Measurements from ENCODE around the gene TSPYL1.
"Not testable (repeated sequence)": the region's sequence is repeated elsewhere in the genome, so short reads cannot be mapped to it uniquely, and the experiment has no call there.

Gene TSPYL1

GRCh38 chr6:116326181-116326671, 46.5 kb upstream of the TSPYL1 start:
- Mint-ChIP-seq H3K4me3 (no peak overlapping the region), H3K9me3 (no peaks in the 10 kb centered on the region), H3K27ac (no peak overlapping the region), H3K36me3 (ENCODE audit: low read depth) (peaks cover 6% of the 10 kb centered on the region), H3K27me3 (ENCODE audit: low read depth, poor library complexity) (peaks cover 2% of the 10 kb centered on the region), H3K4me1 (peaks cover 23% of the 10 kb centered on the region)
- no peak for TF ChIP-seq CTCF (IDR thresholded peaks at IDR 0.05)
- no peak for DNase-seq

- peak overlapping the region; percentile 8 for H3K27ac Mint-ChIP-seq
Measured at GRCh38 chr6:116325634-116326132, 46.0 kb upstream of the TSPYL1 start.

GRCh38 chr6:116323863-116324262, 44.1 kb upstream of the TSPYL1 start:
- no peaks in the 10 kb centered on the region for H3K9me3 Mint-ChIP-seq
- TF ChIP-seq CTCF (IDR thresholded peaks at IDR 0.05), result no peak
- H3K27ac Mint-ChIP-seq, result peak overlapping the region; percentile 8
- peaks cover 23% of the 10 kb centered on the region for H3K4me1 Mint-ChIP-seq
- no peak for DNase-seq
- H3K4me3 Mint-ChIP-seq, result no peak overlapping the region
- peaks cover 6% of the 10 kb centered on the region for H3K36me3 Mint-ChIP-seq (ENCODE audit: low read depth)
- H3K27me3 Mint-ChIP-seq (ENCODE audit: low read depth, poor library complexity), result peaks cover 2% of the 10 kb centered on the region

More at GRCh38 chr6:116325634-116326132, 46.0 kb upstream of the TSPYL1 start:
- H3K9me3 Mint-ChIP-seq; DNase-seq; H3K4me3 Mint-ChIP-seq; H3K27me3 Mint-ChIP-seq (ENCODE audit: low read depth, poor library complexity); H3K36me3 Mint-ChIP-seq (ENCODE audit: low read depth): not testable (repeated sequence)
- H3K4me1 Mint-ChIP-seq, result peaks cover 23% of the 10 kb centered on the region

- not testable (repeated sequence) for H3K27me3 Mint-ChIP-seq (ENCODE audit: low read depth, poor library complexity); DNase-seq; H3K4me3 Mint-ChIP-seq; H3K4me1 Mint-ChIP-seq; H3K27ac Mint-ChIP-seq; H3K9me3 Mint-ChIP-seq; H3K36me3 Mint-ChIP-seq (ENCODE audit: low read depth)
Measured at GRCh38 chr6:116321933-116322332, 42.2 kb upstream of the TSPYL1 start.

- no peaks in the 10 kb centered on the region for H3K9me3 Mint-ChIP-seq
- H3K27me3 Mint-ChIP-seq (ENCODE audit: low read depth, poor library complexity), result no peaks in the 10 kb centered on the region
- H3K36me3 Mint-ChIP-seq (ENCODE audit: low read depth), result no peaks in the 10 kb centered on the region
- H3K27ac Mint-ChIP-seq, result no peak overlapping the region
- no peak for TF ChIP-seq CTCF (IDR thresholded peaks at IDR 0.05)
- DNase-seq, result no peak
- no peak overlapping the region for H3K4me3 Mint-ChIP-seq
- peaks cover 3% of the 10 kb centered on the region for H3K4me1 Mint-ChIP-seq
Measured at GRCh38 chr6:116316772-116317467, 37.2 kb upstream of the TSPYL1 start.

GRCh38 chr6:116314878-116315277, 35.1 kb upstream of the TSPYL1 start:
- peaks cover 12% of the 10 kb centered on the region for H3K36me3 Mint-ChIP-seq (ENCODE audit: low read depth)
- no peak overlapping the region for H3K4me3 Mint-ChIP-seq
- H3K27me3 Mint-ChIP-seq (ENCODE audit: low read depth, poor library complexity), result no peaks in the 10 kb centered on the region
- H3K9me3 Mint-ChIP-seq, result no peaks in the 10 kb centered on the region
- no peak for DNase-seq
- no peak for TF ChIP-seq CTCF (IDR thresholded peaks at IDR 0.05)
- H3K27ac Mint-ChIP-seq, result no peak overlapping the region
- no peaks in the 10 kb centered on the region for H3K4me1 Mint-ChIP-seq

- no peak for TF ChIP-seq CTCF (IDR thresholded peaks at IDR 0.05)
- no peak overlapping the region for H3K4me3 Mint-ChIP-seq
- peaks cover 12% of the 10 kb centered on the region for H3K36me3 Mint-ChIP-seq (ENCODE audit: low read depth)
- no peak for DNase-seq
- H3K27me3 Mint-ChIP-seq (ENCODE audit: low read depth, poor library complexity), result no peaks in the 10 kb centered on the region
- H3K4me1 Mint-ChIP-seq, result no peaks in the 10 kb centered on the region
- no peaks in the 10 kb centered on the region for H3K9me3 Mint-ChIP-seq
- no peak overlapping the region for H3K27ac Mint-ChIP-seq
Measured at GRCh38 chr6:116314218-116314617, 34.5 kb upstream of the TSPYL1 start.

Measured in nephron progenitor cell (in vitro differentiated cells).